ENCODE measurements around the gene AGPAT1. TPM values are rescaled to one million over a fixed set of nuclear protein-coding genes. Genes with fewer than 3 reads are reported as not detected.
A peak's percentile ranks its signal among the peaks of the same experiment; 100 is the strongest.

Gene AGPAT1
- total and polyA plus RNA-seq, 10 donors = 13.6 to 39.7 (median 32.1) TPM

GRCh38 chr6:32177788-32178546, 2.1 kb upstream of the AGPAT1 start, which contains the start of gene RNF5:
Gene RNF5, plus strand, starts transcription at chr6:32178405. Its CDS starts 107 bp downstream, at chr6:32178512.
- intact Hi-C loops (cut with DNase I; ENCODE audit: low total_unique reads) = no loop called here
- Histone ChIP-seq H3K36me3 (peaks cover 0 to 36% (median 30%) of the 10 kb centered on the region in 6 donors), H3K27me3 (replicated peaks in 1 of 7) (no peaks in the 10 kb centered on the region), H3K27ac (peak within 1 kb of the TSS; percentile 92 to 98 (median 95)), H3K4me3 (peak within 1 kb of the TSS; percentile 43 to 87 (median 62)), H3K9me3 (no peaks in the 10 kb centered on the region), H3K4me1 (peaks cover 33 to 90% (median 63%) of the 10 kb centered on the region in 6 donors)
- TF ChIP-seq POLR2AphosphoS5 (IDR thresholded peaks at IDR 0.05) (peak; percentile 69 to 74 (median 70)), POLR2A (IDR thresholded peaks at IDR 0.05) (peak in 1 of 3 donors; percentile 38)
- TF ChIP-seq, protein P1, sequence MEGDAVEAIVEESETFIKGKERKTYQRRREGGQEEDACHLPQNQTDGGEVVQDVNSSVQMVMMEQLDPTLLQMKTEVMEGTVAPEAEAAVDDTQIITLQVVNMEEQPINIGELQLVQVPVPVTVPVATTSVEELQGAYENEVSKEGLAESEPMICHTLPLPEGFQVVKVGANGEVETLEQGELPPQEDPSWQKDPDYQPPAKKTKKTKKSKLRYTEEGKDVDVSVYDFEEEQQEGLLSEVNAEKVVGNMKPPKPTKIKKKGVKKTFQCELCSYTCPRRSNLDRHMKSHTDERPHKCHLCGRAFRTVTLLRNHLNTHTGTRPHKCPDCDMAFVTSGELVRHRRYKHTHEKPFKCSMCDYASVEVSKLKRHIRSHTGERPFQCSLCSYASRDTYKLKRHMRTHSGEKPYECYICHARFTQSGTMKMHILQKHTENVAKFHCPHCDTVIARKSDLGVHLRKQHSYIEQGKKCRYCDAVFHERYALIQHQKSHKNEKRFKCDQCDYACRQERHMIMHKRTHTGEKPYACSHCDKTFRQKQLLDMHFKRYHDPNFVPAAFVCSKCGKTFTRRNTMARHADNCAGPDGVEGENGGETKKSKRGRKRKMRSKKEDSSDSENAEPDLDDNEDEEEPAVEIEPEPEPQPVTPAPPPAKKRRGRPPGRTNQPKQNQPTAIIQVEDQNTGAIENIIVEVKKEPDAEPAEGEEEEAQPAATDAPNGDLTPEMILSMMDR (IDR thresholded peaks at IDR 0.05 in 8 of 11, conservative IDR thresholded peaks at IDR 0.05 in 3 of 11) = no peak
- 0 to 1% (median 1%) methylated on average over 33 of the region's 33 CpGs for WGBS, 5 donors
- DNase-seq = peak; percentile 94

DNA sequence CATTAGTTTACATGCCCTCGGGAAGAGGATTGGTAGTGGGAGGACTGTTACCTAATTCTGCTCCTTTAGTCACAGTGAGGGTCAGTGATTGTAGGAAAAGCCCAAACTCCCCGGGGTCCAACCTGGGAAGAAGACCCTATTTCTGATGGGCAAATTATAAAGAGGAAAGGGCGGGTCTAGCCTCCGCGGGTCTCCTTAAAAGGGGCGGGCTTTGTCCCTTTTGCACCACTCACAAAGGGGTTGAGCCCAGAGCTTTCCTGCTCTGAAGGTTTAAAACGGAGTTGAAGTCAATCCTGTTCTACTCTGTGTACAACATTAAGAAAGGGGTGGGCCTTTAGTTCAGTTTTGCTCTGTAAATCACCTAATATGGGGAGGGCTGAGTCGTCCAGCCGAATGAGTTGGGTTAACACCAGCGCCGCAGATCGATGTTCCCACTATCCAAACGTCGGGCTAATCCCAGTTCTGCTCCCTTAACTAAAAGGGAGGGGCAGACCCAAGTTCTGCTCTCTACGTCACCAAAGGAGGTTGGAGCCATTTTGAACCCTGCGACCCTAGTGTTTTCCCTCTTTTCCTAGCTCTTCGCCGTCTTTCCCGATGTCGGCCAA, 1.4 kb upstream of the AGPAT1 start:
- intact Hi-C loops (cut with DNase I; ENCODE audit: low total_unique reads) = no loop called here
- Histone ChIP-seq H3K4me1 (peaks cover 33 to 87% (median 65%) of the 10 kb centered on the region in 6 donors), H3K27ac (peak overlapping the region; percentile 92 to 98 (median 95)), H3K36me3 (peaks cover 0 to 29% (median 23%) of the 10 kb centered on the region in 6 donors), H3K4me3 (peak overlapping the region; percentile 43 to 87 (median 62)), H3K9me3 (no peaks in the 10 kb centered on the region), H3K27me3 (replicated peaks in 1 of 7) (no peaks in the 10 kb centered on the region)
- TF ChIP-seq, protein P1 (IDR thresholded peaks at IDR 0.05 in 8 of 11, conservative IDR thresholded peaks at IDR 0.05 in 3 of 11) = no peak
- TF ChIP-seq POLR2AphosphoS5 (IDR thresholded peaks at IDR 0.05) (peak in 1 of 3 donors; percentile 60), POLR2A (IDR thresholded peaks at IDR 0.05) (peak in 1 of 3 donors; percentile 52)
- 1% methylated on average over 20 of the region's 20 CpGs for WGBS, 5 donors
- DNase-seq = no peak

DNA sequence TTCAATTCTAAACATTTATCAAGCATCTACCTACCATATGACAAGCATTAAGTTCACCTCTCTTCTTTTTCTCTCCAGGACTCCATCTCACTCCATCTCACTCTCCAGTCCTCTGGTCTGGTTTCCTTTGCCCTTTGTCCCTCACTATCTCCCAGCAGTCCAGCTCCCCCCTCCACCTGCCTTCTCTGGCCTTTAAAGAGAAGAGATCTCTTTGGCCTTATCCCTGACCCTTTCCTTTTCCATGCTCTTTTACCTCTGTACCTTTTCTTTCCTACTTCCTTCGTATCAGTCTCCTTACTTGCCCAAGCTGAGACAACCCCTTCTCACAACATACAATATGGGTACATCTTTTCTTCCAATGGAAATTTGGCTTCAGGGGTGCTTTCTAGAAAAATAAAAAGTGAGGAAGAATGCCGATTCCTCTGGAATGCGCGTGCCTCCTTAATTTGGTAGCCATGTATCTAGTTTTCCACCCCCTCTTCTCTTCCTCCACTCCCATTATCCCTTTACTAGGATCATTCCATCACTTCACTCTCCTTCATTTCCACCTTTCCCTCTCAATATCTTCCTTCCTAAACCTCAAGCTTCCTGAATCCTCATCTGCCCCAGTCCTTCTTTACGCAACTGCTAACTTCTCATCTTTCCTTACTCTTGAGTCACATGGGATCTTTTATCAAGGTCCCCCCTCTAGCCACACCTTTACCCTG, 745 bp upstream of the AGPAT1 start:
- DNase-seq = no peak
- Histone ChIP-seq H3K4me3 (peak overlapping the region; percentile 49 to 87 (median 62)), H3K27ac (peak overlapping the region; percentile 92 to 98 (median 95)), H3K4me1 (peaks cover 33 to 80% (median 63%) of the 10 kb centered on the region in 6 donors), H3K9me3 (no peaks in the 10 kb centered on the region), H3K27me3 (replicated peaks in 1 of 7) (no peaks in the 10 kb centered on the region), H3K36me3 (peaks cover 0 to 23% (median 17%) of the 10 kb centered on the region in 6 donors)
- WGBS, 5 donors = 24 to 37% (median 34%) methylated on average over 5 of the region's 5 CpGs
- TF ChIP-seq, protein P1 (IDR thresholded peaks at IDR 0.05 in 8 of 11, conservative IDR thresholded peaks at IDR 0.05 in 3 of 11) = no peak
- TF ChIP-seq POLR2A (IDR thresholded peaks at IDR 0.05) (no peak), POLR2AphosphoS5 (IDR thresholded peaks at IDR 0.05) (no peak)
- intact Hi-C loops (cut with DNase I; ENCODE audit: low total_unique reads) = no loop called here

Data from spleen (tissue), 11 donors.